HG03159 (cell line): ENCODE results near the gene APOD.
"Not testable (repeated sequence)": the region's sequence is repeated elsewhere in the genome, so short reads cannot be mapped to it uniquely, and the experiment has no call there.

Experiments
- ATAC-seq: cut with Tn5 transposase; IDR thresholded peaks from one replicate; pipeline ENCODE4 v1.9.1; 2021; ENCODE audit warnings: mild to moderate bottlenecking, moderate library complexity; ENCODE audit not compliant: unreplicated experiment

APOD gene

GRCh38 chr3:195583831-195584542 lies at the start of gene APOD:
APOD (minus strand) TSS chr3:195583940; CDS start chr3:195579461, 4,479 bp downstream.
- no peak for ATAC-seq

- not testable (repeated sequence) for ATAC-seq
Observed at GRCh38 chr3:195633351-195633750, 49.6 kb upstream of the APOD start.

- not testable (repeated sequence) for ATAC-seq
Observed at GRCh38 chr3:195632501-195633185, 48.9 kb upstream of the APOD start.

- ATAC-seq: not testable (repeated sequence)
Observed at GRCh38 chr3:195632046-195632445, 48.3 kb upstream of the APOD start.

GRCh38 chr3:195630938-195631495 lies 47.3 kb upstream of the APOD start:
- ATAC-seq: not testable (repeated sequence)

- ATAC-seq: peak; percentile 38
Observed at GRCh38 chr3:195630086-195630917, 46.6 kb upstream of the APOD start.

GRCh38 chr3:195629682-195630081 lies 45.9 kb upstream of the APOD start:
- ATAC-seq: not testable (repeated sequence)

GRCh38 chr3:195628386-195628920 lies 44.7 kb upstream of the APOD start:
- ATAC-seq: not testable (repeated sequence)

GRCh38 chr3:195627515-195628385 lies 44.0 kb upstream of the APOD start:
- ATAC-seq: not testable (repeated sequence)

- ATAC-seq: peak; percentile 88
Observed at GRCh38 chr3:195624603-195625560, 41.1 kb upstream of the APOD start.

GRCh38 chr3:195624171-195624570 lies 40.4 kb upstream of the APOD start:
- peak; percentile 9 for ATAC-seq

GRCh38 chr3:195623217-195623965 lies 39.7 kb upstream of the APOD start:
- not testable (repeated sequence) for ATAC-seq

- ATAC-seq: not testable (repeated sequence)
Observed at GRCh38 chr3:195622523-195623170, 38.9 kb upstream of the APOD start.

GRCh38 chr3:195622012-195622411 lies 38.3 kb upstream of the APOD start:
- not testable (repeated sequence) for ATAC-seq

- not testable (repeated sequence) for ATAC-seq
Observed at GRCh38 chr3:195621095-195621494, 37.4 kb upstream of the APOD start.

- ATAC-seq: not testable (repeated sequence)
Observed at GRCh38 chr3:195620476-195620875, 36.7 kb upstream of the APOD start.

- not testable (repeated sequence) for ATAC-seq
Observed at GRCh38 chr3:195619591-195620369, 36.0 kb upstream of the APOD start.
